DMS153 (cell line): ENCODE data around the gene DROSHA.

Source experiments
- DNase-seq: peaks from one replicate; lab custom pipeline; 2025; lab: John Stamatoyannopoulos, UW

DROSHA gene

GRCh38 chr5:31516802-31517201 lies 15.1 kb downstream of the DROSHA start:
- DNase-seq = no peak

GRCh38 chr5:31511305-31511704 lies 20.6 kb downstream of the DROSHA start:
- no peak for DNase-seq

DNA sequence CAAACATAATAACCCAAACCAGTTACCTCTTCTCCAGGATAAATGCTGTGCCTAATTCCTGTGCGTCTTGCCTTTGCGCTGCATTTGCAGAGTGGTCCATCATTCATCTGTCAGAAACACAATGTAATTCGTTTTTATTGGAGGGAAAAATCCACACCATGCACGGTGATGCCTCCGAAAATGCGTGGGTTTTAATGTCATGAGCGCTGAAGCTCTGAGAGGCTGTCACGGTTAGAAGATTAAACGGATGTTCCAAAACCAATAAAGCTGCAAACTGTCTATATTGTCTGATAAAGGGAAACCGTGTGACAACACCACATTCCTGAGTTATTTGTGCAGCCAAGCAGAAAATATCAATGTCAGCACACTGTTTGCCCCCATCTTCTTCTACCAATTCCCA lies 27.4 kb downstream of the DROSHA start:
- DNase-seq = no peak

- DNase-seq = no peak
Observed at GRCh38 chr5:31502506-31502905, 29.4 kb downstream of the DROSHA start.

- DNase-seq = no peak
Observed at GRCh38 chr5:31500256-31500655, 31.6 kb downstream of the DROSHA start.

GRCh38 chr5:31496891-31497290 lies 35.0 kb downstream of the DROSHA start:
- no peak for DNase-seq

DNA sequence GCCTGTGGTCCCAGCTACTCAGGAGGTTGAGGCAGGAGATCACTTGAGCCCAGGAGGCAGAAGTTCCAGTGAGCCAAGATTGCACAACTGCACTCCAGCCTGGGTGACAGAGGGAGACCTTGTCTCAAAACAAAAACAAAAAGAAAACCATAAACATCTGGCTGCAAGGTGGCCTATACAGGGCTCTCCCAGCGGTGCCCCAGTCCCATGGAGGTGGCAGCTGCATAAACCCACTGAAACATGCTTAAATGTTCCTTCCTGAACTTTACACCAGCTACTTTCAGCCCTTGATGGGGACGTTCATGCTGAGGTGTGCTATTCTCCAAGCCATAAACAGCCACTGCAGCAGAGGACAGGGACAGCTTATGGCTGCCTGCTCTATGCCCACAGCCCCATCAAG lies 35.6 kb downstream of the DROSHA start:
- no peak for DNase-seq

GRCh38 chr5:31495336-31495735 lies 36.6 kb downstream of the DROSHA start:
- DNase-seq = no peak

GRCh38 chr5:31492869-31493268 lies 39.0 kb downstream of the DROSHA start:
- DNase-seq = no peak

GRCh38 chr5:31487506-31487905 lies 44.4 kb downstream of the DROSHA start:
- no peak for DNase-seq

- DNase-seq = no peak
Observed at GRCh38 chr5:31486441-31486840, 45.5 kb downstream of the DROSHA start.

DNA sequence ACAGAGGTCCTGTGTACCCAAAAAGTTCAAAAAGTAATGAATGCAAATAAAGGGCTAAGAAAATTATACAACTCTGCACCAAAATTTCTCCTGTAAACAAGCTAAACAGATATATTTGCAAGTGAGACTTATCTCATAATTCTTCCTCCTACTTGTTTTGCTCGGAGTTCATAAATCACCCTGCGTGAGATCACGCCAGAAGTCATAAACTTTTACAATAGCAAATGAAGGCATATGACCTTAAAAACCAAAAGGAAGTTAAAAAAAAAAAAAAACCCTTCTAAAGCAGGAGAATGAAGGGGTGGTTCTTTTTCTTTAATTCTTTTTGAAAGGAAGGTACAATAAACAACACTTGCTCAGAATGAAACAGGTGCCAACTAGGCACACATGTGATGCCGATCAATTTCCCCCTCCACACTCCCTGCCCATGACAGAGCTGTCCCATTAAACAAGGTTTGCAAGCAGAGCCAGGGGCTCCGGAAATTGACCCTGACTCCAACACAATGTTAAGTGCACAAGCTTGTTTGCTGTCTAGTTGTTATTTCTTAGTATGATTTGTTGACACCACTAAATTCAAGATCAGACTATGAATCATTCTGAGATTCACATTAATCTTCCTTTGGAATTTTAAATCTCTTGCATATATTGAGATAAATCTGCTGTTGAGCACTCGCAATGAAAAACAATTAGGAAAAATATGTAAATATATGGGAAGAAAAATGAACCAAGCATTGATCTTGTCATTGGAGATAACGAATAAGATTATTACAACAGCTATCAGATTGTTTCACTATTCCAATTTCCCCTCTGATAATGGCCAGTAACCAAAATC lies 46.3 kb downstream of the DROSHA start:
- DNase-seq = no peak

DNA sequence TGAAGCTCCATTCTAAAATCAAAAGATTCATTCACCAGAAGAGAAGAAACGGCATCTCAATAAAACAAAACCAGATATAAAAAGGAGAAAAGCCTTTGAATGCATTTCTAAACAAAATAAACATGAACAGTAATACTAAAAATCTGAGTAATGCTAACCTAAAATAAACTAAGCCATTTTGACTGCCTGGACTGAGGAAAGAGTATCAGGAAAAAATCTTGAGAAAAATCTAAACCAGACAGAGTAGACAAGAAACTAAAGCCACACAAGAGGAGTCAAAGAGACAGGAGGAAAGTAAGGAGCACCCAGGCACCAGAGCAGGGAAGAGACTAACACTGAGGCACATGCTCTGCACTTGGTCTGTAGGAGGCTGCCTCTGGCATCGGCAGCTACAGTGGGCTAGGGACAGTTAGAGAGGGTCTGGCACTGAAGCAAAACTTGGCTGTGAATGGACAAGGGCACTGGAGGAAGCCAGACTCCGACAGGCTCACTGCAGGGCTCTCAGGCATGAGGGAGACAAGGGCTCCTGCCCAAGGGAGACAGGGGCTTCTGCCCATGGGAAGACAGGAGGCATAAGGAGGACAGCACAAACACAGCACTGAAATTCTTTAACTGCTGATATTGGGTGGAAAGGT lies 50.2 kb downstream of the DROSHA start:
- DNase-seq = no peak

DNA sequence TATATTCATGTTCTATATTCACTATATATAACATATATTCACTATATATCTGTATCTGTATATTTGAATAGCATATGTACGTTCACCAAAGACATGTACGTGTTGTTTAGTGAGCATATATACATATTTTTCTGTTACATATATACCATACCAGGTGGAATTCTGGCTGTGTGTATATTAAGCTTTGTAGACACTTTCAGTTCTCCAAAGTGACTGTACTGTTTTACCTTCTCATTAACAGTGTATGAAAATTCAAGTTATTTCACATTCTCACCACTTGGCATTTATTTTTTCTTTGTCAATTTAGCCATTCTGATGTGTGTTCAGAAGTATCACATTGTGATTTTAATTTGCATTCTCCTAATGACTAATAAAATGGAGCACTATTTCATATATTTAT lies 52.2 kb downstream of the DROSHA start:
- no peak for DNase-seq

DNA sequence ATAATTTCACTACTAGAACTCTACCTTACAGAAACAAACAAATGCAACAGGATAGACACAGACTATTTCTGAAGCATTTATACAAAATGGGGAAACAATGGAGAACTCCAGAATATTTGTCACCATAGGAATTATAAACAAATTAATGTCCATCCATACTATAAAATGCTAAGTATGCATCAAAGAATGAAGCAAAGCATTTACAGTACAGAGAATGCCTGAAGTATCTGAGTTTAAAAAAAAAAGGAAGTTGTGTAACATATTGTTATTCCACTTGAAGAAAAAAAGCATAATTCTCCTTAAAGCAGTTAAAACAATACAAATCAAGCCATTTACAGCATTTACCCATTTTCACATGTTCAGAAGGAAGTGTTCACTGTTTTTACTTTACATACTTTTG lies 53.0 kb downstream of the DROSHA start:
- DNase-seq = no peak

GRCh38 chr5:31477971-31478370 lies 53.9 kb downstream of the DROSHA start:
- no peak for DNase-seq

- DNase-seq = no peak
Observed at GRCh38 chr5:31477516-31477915, 54.4 kb downstream of the DROSHA start.

GRCh38 chr5:31476738-31477141 lies 55.2 kb downstream of the DROSHA start:
- DNase-seq = no peak

- no peak for DNase-seq
Observed at GRCh38 chr5:31471916-31472315, 60.0 kb downstream of the DROSHA start.

- no peak for DNase-seq
Observed at GRCh38 chr5:31471040-31471439, 60.9 kb downstream of the DROSHA start.

- no peak for DNase-seq
Observed at GRCh38 chr5:31470608-31471007, 61.3 kb downstream of the DROSHA start.

DNA sequence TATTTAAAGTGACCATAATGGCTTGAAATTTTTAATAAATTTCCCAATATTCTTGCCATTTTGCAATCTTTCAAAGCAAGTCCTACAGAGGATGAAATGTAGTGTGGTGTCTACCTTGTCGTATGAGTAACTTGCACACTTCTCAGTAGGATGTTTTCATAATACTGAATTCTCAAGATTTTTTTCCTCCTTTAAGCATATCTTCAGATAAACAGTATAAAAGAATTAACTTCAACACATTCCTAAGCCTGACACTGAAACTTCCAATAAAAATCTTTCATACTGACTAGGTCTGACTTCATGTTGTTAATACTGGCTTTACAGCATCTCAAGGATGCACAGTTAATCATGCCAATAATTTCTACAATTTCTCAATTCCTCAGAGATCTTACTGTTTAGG lies 62.0 kb downstream of the DROSHA start:
- DNase-seq = no peak

- DNase-seq = no peak
Observed at GRCh38 chr5:31469466-31469865, 62.4 kb downstream of the DROSHA start.

DNA sequence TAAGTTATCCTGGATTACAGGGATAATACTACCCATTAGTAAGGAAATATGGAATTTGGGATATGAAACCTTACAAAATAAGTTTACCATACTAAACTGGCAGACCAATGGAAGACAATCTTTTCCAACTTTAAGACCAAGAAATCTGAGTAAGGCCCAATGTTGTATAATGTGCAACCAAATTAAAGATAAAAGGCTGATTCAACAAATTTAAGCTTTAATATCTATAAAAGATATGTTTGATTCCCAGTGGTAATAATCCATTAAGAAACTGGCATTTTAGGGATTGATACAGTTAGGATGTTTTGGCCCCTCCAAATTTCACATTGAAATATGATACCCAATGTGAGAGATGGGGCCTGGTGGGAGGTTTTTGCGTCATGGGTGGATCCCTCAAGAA lies 66.6 kb downstream of the DROSHA start:
- no peak for DNase-seq
